HuH-7.5 (cell line): ENCODE results near the gene MRPL33.

Experiments used
- DNase-seq: peaks from one replicate; pipeline ENCODE4 v3.0.0; 2011; ENCODE audit warnings: low spot score

Gene MRPL33

DNA sequence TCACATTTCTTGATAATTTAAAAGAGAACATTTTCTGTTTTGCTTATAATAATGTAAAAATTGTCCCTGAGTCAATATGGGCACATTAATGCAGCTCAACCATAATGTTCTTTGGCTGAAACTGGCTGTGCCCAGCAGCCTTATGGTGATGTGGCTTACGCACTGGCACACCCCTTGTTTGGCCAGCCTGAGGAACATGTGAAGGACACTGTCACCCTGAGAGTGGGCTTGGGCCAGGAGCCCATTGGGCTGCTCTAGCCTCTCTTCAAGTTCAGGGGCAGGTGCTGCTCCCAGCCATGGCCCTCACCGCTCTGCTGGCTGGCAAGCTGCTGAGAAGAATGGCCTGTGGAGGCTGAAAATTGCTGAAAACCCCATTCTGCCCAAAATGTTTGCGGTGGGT lies 37.5 kb downstream of the MRPL33 start:
- DNase-seq = no peak

DNA sequence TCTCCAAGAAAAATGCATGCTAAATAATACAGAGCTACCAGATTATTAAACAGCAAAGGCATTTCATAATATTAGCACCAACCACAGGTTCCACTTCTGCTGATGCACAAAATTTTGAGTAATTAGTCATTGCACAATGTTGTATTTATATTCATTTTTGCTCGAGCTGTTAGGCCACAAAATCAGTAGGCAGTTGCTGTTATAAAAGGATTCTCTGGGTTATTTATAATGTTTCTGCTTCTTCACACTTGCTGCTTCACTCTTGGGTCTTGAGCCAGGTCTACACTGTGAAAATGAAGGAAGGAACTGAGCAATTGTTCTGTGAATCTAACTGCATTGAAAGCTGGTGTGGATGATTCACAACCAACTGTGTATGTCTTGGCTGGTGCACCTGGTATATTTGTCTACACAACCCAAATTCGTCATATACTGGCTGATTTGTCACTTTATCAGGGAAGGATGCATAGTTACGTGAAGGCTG lies 38.3 kb downstream of the MRPL33 start:
- no peak for DNase-seq

- DNase-seq = no peak
These were observed 38.9 kb downstream of the MRPL33 start for GRCh38 chr2:27810455-27810854.

DNA sequence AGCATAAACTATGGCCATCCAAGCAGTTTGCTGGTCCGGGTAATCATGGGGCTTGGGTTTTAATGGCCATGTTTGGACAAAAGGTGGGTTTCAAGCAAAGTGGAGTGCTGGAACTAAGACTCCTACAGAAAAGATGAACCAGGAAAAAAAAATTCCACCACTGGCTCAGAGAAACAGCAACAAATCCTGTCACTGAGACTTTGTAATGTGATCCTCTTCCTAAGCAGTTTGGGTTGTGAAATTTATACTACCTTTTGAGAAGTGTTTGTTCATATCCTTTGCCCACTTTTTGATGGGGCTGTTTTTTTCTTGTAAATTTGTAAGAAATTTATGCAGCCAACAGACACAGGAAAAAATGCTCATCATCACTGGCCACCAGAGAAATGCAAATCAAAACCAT lies 40.2 kb downstream of the MRPL33 start:
- no peak for DNase-seq

- DNase-seq = no peak
These were observed 43.2 kb downstream of the MRPL33 start for GRCh38 chr2:27814758-27815157.

DNA sequence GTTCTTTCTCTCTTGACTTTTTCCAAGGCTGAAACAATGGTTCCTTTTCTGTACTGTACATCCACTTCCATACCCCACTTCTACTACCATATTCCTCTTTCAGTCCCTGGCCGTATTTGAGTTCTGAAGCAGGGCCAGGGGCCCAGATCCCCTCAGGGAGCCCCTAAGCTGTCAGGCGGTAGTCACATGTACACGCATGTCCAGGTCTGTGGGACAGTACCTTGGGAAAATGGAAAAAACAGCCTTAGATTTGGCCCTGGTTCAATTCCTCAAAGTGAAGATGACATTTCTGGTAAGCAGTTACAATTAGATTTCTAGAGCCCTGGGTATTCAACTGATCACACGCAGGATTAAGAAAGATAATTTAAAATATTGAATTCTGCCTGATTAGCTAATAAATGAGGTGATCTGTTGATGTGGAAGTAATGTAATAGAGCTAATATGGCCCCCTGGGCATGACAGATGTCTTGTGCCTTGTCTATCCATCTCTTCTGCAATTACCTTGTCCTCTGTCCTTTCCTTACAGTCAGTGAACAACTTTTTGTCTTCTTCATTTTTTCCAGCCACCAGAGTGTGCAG lies 44.4 kb downstream of the MRPL33 start:
- no peak for DNase-seq

DNA sequence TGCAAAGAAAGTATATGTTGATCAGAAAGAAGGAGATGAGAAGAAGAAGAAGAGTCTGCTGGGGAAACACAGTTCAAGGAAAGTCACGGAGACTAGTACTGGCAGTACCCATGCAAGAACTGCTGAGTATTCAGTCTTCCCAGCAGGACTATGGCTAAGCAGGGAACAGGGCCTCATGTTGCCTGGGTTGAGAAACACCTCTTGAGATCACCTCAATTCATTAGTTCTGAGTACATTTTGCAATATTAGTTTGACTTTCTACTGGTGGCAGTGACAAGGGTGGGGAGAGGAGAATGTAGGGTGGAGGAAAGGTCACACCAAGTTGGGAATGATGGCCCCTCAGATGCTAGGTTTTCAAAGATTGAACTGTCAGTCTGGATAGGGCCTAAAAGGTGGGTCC lies 50.5 kb downstream of the MRPL33 start:
- DNase-seq = no peak

DNA sequence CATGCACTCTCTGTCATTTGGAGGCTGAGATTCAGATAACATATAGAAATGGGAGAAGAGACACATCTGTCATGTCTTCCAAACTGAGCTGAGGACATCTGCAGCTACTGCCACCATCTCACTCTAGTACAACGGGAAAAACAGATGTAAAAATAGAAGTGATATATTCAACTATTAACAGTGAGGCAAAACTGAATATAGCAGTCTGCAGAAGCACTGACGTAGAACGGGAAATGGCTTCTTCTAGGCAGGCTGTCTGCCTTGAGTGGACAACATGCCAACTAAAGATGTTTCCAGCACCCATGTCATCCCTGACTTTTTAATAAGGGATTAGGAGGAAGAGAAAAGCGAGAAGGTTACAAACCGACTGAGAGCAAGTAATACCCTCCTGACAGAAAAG lies 51.6 kb downstream of the MRPL33 start:
- no peak for DNase-seq

DNA sequence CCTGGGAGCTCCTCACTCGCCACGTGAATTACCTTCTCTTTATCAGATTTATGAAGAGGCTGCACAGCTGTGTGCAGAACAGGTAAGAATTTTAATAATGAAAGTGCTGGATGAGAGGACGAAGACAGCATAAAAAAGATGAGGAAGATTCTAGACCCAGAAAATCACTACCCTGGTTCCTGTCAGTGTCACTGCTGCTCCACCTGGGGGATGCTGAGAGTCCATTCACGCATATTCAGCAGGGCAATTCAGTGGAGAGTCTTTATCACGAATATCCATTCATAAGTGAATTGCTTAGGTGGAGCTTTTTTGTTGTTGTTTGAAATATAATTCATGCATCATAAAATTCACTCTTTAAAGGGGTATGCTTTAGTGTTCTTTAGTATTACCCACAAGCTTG lies 52.0 kb downstream of the MRPL33 start:
- DNase-seq = no peak

GRCh38 chr2:27824401-27824800 lies 52.9 kb downstream of the MRPL33 start:
- DNase-seq = no peak

- no peak for DNase-seq
These were observed 56.8 kb downstream of the MRPL33 start for GRCh38 chr2:27828305-27828704.
